HUDEP-2 (cell line): ENCODE data around the gene KLK12.

Experiments used
- DNase-seq, 76 experiments: peaks; one replicate each; lab custom pipeline; 2025; ENCODE audit not compliant: unreplicated experiment in 76 of 76; lab: John Stamatoyannopoulos, UW

The KLK12 gene, protein sequence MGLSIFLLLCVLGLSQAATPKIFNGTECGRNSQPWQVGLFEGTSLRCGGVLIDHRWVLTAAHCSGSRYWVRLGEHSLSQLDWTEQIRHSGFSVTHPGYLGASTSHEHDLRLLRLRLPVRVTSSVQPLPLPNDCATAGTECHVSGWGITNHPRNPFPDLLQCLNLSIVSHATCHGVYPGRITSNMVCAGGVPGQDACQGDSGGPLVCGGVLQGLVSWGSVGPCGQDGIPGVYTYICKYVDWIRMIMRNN

DNA sequence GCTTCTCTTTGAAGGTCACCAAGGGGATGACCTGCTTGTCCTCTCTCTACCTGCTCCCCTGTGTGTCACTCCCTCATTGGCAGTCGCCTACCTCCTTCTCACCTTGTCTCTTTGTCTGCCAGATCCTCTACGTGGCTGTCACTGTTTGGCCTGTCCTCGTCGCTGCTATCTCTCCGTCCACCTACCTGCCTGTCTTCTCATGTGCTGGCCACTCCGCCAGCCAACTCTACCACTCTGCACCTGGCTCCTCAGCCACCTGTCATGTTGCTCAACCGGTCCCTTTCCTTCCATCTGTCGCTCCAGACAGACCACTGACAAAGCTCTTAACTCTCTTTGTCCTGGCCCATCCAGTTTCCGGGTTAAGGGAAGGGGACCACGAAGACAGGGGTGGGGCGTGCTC lies at the start of gene KLK12:
Gene KLK12, minus strand, starts transcription at position 299 of the 400 bp plus-strand sequence. CDS start 381 bp downstream, outside the sequence.
- no peak for DNase-seq

DNA sequence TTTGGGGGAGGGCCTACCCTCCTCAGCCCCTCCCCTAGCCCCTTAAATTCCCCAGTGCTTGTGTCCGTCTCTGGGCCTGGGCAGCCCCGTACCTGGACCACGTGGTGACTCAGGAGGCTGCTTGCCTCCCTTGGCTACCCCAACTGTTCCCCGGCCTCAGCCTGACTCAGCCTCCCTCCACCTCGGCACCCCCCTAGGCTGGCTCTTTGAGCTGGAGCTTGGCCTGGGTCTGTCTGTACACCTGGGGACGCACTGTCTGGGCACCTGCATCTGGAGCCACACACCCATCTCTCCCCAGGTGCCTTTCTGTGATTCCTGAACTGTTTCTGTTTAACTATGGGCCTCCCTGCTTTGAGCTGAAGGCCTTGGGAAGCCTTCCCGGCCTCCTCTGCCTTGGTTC lies 49.7 kb upstream of the KLK12 start:
- no peak for DNase-seq

DNA sequence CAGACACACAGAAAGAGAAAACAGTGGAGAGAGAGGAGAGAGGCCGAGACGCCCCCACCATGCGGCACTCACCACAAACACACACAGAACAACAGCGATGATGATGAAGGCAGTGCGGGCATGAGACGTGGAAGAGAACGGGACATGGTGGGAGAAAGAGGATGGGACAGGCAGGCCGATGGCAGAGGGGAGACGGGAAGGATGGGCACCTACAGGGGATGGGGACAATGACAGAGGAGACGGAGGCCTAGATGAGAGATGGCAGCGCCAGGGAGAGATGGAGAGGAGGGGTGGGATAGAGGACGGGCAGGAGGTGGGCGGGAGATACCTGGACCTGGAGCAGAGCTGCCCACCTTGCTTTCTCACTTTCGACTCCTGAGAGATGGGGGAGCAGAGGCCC lies 49.0 kb upstream of the KLK12 start:
- DNase-seq, result no peak

DNA sequence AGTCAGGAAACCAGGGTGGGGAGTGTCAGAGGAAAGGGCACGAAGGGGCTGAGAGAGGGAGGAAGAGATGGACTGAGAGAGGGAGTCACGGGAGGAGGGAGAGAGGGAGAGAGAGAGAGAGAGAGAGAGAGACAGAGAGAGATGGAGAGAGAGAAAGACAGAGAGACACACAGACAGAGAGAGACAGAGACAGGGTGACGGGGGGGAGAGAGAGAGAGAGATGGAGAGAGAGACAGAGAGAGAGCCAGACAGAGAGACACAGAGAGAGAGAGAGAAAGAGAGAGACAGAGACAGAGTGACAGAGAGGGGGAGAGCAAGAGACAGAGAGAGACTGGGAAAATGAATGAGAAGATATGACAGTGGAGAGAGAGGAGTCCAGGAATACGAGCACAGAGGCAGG lies 48.4 kb upstream of the KLK12 start:
- DNase-seq, result no peak

DNA sequence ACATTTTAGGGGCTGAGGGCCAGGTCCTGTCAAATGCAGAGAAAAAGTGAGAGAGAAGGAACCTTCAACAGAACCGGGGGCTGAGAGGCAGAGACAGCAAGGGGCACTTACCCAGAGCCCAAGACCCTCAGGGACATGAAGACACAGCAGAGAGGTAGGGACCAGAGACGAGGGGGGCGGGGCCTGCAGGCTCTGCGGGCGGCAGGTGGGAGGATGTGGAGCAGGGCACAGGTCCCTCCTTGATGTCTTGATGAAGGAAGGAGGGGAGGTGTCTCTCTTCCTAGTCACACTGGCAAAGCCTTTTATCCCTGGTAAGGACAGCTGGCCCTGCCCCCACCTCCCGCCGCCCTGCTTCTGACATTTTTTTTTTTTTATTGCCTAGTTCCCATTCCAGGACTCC lies 47.8 kb upstream of the KLK12 start, which contains the start of gene KLK14:
Gene KLK14, minus strand, starts transcription at position 277 of the 400 bp plus-strand sequence. Its CDS starts 273 bp downstream, at position 4.
- no peak for DNase-seq

DNA sequence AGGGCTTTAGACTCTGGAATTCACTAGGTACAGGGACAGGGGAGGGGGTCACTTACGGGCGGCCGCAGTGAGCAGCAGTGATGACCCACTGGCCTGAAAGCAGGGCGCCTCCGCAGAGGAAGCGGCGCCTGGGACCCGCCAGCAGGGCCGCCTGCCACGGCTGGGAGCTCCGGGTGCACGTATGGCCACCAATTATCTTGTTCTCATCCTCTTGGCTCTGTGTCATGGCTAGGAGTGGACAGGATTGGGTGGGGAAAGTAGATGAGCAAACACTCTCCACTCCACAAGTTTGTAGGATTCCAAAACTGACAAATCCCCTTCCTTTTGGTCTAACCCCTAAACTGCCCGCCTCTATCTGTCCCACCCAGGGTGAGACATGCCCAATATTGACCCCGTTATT lies 46.7 kb upstream of the KLK12 start:
- no peak for DNase-seq

DNA sequence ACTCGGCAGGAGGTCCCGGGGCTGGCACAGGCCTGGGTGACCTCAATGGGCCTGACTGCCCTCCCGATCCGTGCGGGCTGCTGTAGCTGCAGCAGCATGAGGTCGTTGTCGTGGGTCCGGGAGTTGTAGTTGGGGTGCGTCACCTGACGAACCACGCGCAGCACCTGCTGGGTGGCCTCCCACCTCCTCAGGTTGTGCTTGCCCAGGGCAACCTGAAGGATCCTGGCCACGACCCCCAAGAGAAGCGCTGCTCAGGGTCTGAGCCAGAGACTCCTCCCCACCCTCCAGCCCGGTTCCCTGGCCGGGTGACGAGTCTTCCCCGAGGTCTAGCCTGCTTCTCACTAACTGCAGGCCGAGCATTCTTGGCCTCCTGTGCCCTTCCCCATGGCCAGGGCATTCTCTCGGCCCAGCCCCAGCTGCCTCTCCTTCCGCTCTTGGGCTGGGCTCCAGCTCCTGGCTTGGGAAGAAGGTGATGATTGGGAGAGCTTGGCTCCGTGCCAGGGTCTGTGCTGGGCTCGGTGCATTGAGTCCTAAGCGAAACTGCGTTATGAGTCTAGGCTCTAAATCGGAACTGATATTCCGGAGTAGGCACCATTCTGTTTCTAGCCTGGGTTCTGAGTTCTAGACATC lies 44.8 kb upstream of the KLK12 start:
- DNase-seq, result no peak

DNA sequence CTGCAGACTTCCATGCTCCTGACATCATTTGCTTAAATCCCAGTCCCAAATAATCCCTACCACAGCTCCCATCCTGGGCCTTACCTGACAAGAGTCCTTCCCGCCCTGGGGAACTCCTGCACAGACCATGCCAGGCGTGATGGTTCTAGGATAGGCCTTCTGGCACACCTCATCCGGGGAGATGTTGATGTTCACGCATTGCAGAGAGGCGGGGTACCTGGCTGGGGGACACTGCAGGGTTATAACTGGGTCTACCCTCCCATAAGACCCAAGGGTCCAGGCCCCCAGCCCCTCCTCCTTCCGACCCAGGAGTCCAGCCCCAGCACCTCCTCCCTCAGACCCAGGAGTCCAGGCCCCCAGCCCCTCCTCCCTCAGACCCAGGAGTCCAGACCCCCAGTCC lies 43.9 kb upstream of the KLK12 start:
- DNase-seq, result no peak

DNA sequence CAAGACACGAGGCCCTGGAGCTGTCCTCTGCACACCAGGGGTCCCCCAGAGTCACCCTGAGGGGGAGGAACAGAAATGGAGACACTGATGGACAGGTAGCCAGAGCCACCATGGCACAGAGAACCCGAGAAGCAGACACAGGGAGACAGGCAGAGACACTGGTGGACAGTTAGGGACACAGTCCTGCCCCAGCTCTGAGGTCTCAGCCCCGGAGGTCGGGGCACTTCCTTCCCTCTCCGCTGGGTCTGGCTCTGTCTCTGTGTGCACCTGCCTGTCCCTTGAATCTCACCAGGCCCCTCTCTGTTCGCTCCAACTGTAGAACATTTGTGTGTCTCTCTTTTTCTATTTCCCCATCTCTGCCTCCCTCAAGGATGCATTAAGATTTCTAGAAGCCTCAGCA lies 43.3 kb upstream of the KLK12 start:
- DNase-seq, result no peak

DNA sequence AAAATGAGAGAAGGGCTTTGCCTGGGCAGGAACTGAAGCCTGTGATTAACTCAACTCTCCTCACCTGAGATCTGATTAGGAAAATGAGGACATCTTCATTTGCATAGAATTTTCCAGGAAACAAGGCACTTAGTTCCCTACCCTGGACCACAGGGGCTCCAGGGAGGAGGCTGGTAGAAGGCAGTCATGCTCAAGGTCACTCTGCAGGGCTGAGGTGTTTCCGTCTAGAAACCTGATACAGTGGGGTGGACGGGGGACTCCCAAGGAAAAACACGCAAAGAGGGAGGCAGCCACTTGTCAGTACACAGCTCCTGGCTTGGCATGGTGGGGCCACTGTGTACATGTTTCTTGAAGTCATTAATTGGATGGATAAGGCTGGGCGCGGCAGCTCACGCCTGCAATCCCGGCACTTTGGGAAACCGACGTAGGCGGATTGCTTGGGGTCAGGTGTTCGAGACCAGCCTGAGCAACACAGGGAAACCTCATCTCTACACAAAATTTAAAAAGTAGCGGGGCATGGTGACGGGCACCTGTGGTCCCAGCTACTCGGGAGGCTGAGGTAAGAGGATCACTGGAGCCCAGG lies 41.9 kb upstream of the KLK12 start:
- DNase-seq, result no peak

DNA sequence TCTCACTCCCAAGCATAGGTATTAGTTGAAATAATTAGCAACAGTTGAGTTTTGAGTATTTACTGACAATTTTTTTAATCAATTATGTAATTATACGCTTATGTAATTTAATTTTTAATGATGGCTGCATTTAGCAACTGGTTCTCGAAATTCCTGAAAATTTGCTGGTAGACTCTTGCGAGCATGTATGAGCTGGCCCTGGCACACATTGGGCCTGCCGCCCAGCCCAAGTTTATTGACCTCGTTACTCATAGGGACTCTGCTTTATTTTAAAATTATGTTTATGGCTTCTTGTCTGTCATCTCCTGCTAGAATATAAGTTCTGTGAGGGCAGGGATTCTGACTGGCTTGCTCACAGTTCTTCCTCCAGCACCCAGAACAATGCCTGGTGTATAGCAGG lies 41.2 kb upstream of the KLK12 start:
- DNase-seq, result no peak

DNA sequence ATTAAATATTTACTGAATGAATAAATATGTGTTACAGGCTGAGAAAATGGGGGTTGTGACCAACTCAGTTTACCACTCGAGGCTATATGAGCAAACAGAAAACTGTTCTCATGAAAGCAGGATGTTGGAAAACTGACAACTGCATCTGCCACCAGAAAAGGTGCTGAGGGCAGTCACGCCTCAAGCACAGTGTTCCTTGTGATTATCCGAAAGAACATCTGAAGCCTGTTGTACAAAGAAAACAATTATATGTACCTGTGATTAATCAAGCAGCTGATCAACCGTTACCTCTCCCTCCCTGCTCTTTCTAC lies 36.2 kb upstream of the KLK12 start:
- DNase-seq, result no peak

DNA sequence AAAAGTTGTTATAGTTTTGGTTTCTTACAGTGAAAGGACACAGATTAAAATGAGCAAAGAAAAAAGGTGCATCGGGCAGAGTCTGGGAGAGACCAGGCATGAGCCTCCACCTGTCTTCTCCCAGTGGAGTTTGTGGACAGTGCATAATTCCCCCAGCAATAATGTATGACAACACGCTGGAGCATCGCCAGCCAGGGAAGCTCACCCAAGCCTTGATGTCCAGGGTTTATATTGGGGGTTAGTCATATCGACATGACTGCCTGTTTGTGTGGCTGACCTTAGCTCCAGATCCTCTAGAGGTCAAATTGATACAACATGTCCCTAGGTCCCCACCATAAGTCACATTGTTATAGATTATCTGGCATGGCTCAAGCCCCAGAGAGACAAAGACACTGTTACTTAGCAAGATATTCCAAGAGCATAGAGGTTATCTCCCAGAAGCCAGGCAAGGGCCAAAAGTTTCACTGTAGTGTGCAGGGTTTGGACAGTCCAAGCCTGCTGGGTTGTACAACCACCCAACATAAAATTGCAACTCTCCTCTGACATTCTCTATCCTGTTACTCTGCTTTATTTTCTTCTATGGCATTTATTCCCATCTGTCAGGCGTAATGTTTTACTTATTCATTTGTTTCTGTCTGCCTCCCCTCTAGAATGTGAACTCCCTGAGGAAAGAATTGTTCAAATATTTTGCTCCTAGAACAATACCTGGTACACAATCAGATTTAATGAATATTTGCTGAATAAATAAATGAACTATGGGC lies 35.7 kb upstream of the KLK12 start:
- DNase-seq, result no peak

DNA sequence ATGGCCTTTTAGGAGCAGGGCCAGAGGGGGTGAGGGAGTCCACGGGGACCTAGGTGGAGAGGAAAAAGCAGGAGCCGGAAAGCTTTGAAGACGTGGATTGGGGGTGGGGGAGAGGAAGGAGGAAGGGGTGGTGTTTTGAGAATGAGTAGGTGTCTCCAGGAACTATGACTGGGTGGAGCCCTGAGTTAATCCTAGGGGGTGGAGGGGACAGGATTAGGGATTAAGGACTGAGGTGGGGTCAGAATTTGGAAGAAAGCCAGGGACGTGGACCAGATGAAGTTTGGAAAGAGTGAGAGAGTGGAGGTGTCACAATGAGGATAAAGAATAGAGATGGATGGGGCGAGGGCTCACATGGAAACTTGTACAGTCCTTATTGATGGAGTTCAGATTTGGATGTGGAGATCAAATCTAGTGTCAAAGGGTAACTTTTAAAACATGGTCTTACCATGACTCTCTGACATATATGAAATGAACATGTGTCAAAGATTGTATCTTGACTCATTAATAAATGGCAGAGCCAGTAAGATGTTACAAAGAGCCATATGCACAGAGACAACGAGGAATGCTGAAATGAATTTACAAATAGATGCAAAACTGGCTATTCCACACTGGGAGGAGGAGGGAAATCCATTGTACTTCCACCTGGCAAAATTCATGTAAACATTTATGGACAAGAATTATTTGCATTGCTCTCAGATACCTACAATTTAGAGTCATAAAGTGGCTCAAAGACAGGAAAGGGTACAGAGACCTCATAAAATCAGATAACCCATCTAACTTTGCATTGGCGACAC lies 31.8 kb upstream of the KLK12 start:
- no peak for DNase-seq

DNA sequence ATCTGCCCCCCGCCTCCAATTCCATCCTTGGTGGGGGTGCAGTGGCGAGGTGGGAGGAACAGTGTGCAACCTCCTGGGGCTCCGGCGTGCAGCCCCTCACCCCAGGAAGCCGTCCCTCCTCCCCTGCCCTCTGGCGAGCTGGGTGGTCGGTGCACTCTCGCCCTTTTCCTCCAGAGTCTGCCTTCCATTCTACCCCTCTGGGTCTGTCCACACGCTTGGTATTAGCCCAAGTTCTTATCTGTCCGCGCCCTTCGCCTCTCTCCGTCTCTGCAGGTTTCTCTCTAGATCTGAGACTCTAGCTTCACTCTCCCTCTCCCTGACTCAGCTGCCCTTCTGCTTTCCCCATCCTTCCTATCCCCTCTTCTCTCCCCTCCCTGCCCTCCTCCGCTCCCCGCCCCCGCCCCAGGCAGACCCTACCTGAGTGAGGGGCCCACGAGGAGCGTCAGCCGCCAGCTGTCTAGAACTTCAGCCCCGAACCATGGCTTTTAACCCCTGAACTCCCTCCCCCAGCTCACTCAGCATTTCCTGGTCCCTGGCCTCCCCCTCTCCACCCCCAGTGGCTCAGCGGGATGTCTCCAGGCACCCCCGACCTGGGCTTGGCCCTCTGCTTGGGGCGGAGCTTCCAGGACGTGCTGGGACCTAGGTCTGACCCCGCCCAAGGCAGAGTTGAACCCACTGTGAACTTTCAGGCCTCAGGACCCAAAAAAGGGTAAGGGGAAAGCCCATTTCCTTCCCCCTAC lies 30.6 kb upstream of the KLK12 start:
- no peak for DNase-seq

DNA sequence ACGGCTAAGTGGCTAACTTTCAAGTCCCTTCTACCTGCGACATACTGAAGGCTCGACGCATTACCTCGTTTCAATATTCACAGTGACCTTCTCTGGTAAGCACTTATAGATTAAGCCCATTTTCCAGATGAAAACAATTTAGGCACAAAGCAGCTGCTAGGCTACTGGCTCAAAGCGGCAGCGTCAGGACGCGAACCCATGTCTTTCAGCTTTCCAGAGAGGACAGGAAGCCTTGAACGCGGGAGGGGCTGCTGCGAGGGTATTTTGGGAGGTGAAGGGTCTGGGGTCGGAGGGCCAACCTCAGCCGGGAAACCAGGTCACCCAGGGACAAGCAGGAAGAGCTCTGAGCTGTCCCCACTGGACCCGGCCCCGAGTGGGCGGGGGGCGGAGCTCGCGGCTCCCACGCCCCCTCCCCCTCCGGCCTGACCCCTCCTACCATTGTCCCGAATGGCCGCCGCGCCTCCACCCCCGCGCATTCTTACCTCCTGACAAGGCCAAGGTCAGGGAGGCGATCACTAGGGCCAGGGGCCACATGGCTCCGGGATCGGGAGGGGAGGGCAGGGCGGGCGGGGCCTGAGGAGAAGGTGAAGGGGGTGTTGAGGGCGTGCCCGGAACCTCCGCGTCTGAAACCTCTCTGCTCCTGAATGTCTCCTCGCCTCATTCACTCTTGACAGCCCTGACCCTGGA lies 29.9 kb upstream of the KLK12 start, which contains the start of gene KLK13:
Gene KLK13, minus strand, starts transcription at position 559 of the 687 bp plus-strand sequence. Its CDS starts 25 bp downstream, at position 534.
- peak in 2 of 76 experiments; percentile 16 to 24 for DNase-seq

DNA sequence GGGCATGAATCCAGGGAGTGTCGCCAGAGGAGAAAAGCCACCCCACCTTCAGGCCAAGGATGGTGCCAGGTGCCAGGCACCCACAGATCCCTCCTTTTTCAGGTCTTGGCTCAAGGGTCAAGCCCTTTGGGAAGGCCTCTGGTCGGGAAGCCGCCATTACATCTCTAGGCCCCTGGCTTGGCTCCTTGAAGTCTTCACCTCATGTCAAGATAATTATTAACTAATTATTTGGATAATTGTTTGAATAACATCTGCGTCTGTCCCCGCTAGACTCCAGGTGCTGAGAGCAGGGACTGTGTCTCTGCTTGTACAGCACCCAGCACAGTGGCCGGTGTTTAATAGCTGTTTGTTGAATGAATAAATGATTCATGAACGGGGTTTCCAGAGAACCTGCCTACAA lies 28.9 kb upstream of the KLK12 start:
- DNase-seq, result no peak

DNA sequence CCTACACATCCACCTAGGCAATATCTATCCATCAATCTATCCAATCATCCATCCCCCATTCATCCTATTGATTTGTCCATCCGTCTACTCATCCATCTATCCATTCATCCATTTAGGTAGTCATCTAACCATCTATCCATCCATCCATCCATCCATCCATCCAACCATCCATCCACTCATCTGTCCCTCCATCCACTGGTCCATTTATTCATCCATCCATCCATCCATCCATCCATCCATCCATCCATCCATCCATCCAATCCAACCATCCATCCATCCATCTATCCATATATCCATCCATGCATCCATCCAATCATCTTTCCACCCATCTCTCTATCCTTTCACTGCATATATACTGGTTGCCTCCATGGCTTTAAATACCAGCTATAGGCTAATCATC lies 26.2 kb upstream of the KLK12 start:
- DNase-seq, result no peak

DNA sequence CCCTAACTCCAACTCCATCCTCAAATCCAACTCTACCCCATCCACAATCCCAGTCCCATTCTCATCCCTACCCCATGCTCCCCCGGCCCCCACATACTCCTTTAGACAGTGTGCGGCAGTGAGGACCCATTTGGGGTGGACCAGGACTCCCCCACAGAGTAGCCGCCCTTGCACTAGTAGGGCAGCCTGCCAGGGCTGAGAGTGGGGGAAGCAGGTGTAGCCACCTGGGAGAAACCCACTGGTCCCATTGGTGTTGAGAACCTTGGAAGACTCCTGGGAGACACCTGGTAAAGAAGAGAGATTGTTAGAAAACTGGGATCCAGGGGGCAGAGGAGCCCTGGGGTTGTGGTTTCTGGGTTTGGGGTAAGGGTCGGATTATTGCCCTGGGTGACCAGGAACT lies 25.5 kb upstream of the KLK12 start:
- no peak for DNase-seq
